Peyer's patch (tissue), 4 donors: ENCODE results near the gene FHL1. TPM values are rescaled to one million over a fixed set of nuclear protein-coding genes. Genes with fewer than 3 reads are reported as not detected.

Source experiments
- DNase-seq, 3 donors: peaks; one replicate each; pipeline ENCODE4 v3.0.0-alpha.2; 2017 to 2019
- H3K27ac ChIP-seq, 4 donors: fragments of 200-600 bp; sonication (generic); one replicate each; pipeline ENCODE4 v1.5.1; 2016 to 2019
- H3K27me3 ChIP-seq, 2 donors: fragments of 200-600 bp; sonication (generic); one replicate each; pipeline ENCODE4 v1.5.1; 2019
- H3K36me3 ChIP-seq, 3 donors: fragments of 200-600 bp; sonication (generic); one replicate each; pipeline ENCODE4 v1.5.1; 2016 to 2019
- H3K4me1 ChIP-seq, 4 donors: fragments of 200-600 bp; sonication (generic); one replicate each; pipeline ENCODE4 v1.5.1; 2016 to 2019
- H3K4me3 ChIP-seq, 4 donors: fragments of 200-600 bp; sonication (generic); 1 replicate in 3 of 4; 2 replicates in 1 of 4; pipeline ENCODE4 v1.5.1; 2016 to 2019; ENCODE audit warnings: mild to moderate bottlenecking in 1 of 4
- H3K9me3 ChIP-seq, 4 donors: fragments of 200-600 bp; sonication (generic); one replicate each; pipeline ENCODE4 v1.5.1; 2016 to 2019; ENCODE audit warnings: mild to moderate bottlenecking in 1 of 4
- POLR2A ChIP-seq, 2 donors: fragments of 450-650 bp; IDR thresholded peaks; one replicate each; pipeline ENCODE4 v1.5.1; 2017; ENCODE audit warnings: antibody characterized with exemption in 2 of 2, mild to moderate bottlenecking in 2 of 2, moderate library complexity in 2 of 2
- total RNA-seq, 4 donors: library from RNA; depleted of rRNA; stranded (reverse); fragments of >200 nt; gene quantifications; one replicate each; pipeline ENCODE4 v1.1.0, GENCODE V29; 2016
- TF ChIP-seq, protein P1 (sequence below), 6 experiments: fragments of 450-650 bp in 4 of 6; fragments of 200-600 bp in 2 of 6; sonication (generic) in 1 of 6; IDR thresholded peaks; one replicate each; pipeline ENCODE4 v1.5.1; 2017 to 2019; ENCODE audit warnings: antibody characterized with exemption in 6 of 6, mild to moderate bottlenecking in 3 of 6, moderate library complexity in 1 of 6

Gene FHL1
- total RNA-seq, 4 donors from 2014 or later, result 33.8 to 302 (median 120) TPM

DNA sequence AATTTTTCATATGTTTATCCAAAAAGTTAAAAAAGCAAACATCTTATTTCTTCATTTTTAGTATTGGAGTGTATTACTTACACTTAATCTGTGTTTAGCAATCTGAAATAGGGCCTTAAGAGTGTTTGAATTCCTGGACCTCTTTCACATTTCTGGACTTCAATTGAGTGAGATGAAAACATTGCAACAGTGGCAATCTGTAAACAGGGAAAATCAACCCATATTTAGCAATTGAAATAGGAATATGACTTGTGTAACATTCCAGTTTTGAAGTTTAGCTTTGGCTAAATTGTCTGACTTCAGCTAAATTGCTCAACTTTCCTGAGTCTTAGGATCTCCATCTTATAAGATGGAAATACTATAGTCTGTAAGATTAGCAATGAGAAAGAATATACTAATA, 34.6 kb upstream of the FHL1 start:
- no peak for DNase-seq
- Histone ChIP-seq H3K27me3 (no peaks in the 10 kb centered on the region), H3K4me3 (no peak overlapping the region), H3K27ac (peak overlapping the region in 1 of 4 donors; percentile 22), H3K36me3 (no peaks in the 10 kb centered on the region), H3K9me3 (no peaks in the 10 kb centered on the region), H3K4me1 (no peaks in the 10 kb centered on the region)
- TF ChIP-seq, protein P1, sequence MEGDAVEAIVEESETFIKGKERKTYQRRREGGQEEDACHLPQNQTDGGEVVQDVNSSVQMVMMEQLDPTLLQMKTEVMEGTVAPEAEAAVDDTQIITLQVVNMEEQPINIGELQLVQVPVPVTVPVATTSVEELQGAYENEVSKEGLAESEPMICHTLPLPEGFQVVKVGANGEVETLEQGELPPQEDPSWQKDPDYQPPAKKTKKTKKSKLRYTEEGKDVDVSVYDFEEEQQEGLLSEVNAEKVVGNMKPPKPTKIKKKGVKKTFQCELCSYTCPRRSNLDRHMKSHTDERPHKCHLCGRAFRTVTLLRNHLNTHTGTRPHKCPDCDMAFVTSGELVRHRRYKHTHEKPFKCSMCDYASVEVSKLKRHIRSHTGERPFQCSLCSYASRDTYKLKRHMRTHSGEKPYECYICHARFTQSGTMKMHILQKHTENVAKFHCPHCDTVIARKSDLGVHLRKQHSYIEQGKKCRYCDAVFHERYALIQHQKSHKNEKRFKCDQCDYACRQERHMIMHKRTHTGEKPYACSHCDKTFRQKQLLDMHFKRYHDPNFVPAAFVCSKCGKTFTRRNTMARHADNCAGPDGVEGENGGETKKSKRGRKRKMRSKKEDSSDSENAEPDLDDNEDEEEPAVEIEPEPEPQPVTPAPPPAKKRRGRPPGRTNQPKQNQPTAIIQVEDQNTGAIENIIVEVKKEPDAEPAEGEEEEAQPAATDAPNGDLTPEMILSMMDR (IDR thresholded peaks at IDR 0.05), result no peak
- TF ChIP-seq POLR2A (IDR thresholded peaks at IDR 0.05), result no peak

DNA sequence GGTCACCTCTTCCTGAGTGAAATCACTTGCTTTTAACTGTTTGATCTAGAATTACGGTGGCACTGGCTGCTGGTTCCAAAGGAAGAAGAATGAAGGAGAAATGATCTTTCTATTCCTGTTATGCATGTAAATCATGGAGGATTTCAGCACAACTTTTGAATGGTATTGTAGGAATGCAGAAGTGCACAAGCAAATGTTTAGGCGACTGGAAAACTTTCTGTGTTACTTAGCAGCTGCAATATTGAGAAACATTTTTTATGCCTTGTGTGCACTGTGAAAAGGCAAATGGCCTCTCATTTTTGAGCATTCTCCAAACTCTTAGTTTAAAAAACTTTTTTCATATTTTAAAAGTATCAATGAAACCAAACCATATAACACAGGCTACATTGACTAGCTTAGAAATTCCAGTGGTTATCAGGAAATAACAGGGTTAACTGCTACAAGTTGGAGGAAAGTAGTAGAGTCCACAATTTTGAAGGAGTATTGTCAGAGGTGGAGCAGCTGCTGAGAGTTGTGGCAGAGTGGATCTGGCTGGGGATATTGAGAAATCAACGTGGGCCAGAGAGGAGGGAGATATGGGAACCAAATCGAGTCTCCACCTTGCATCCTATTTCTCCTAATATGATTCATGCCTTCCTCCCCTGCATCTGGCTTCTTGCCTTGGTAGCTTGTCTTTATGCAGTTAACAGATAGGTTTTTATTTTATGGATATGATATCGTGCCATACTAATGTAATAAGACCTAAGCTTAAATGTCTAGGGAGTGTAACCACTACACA, 32.0 kb upstream of the FHL1 start:
- no peak for DNase-seq
- Histone ChIP-seq H3K9me3 (no peaks in the 10 kb centered on the region), H3K27me3 (no peaks in the 10 kb centered on the region), H3K36me3 (no peaks in the 10 kb centered on the region), H3K27ac (peak overlapping the region in 2 of 4 donors; percentile 46 to 58), H3K4me3 (no peak overlapping the region), H3K4me1 (no peaks in the 10 kb centered on the region)
- TF ChIP-seq POLR2A (IDR thresholded peaks at IDR 0.05), result no peak
- TF ChIP-seq, protein P1 (IDR thresholded peaks at IDR 0.05), result no peak

DNA sequence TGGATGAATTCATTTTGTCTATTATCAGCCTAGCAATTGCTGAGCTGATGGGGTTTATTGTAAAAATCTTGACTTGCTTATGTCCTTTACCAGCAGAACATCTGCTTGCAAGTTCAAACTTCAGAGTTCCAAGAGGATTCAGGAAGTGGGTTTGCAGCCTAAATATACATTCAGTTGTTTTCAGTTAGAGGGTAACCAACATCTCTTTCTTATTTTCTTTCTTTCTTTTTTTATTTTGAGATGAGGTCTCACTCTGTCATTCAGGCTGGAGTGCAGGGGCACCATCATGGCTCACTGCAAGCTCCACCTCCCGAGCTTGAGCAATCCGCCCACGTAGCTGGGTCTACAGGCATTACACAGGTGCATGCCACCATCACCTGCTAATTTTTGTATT, 31.4 kb upstream of the FHL1 start:
- Histone ChIP-seq H3K4me1 (no peaks in the 10 kb centered on the region), H3K4me3 (no peak overlapping the region), H3K27me3 (no peaks in the 10 kb centered on the region), H3K27ac (peak overlapping the region in 1 of 4 donors; percentile 58), H3K36me3 (no peaks in the 10 kb centered on the region), H3K9me3 (no peaks in the 10 kb centered on the region)
- no peak for DNase-seq
- TF ChIP-seq POLR2A (IDR thresholded peaks at IDR 0.05), result no peak
- TF ChIP-seq, protein P1 (IDR thresholded peaks at IDR 0.05), result no peak

DNA sequence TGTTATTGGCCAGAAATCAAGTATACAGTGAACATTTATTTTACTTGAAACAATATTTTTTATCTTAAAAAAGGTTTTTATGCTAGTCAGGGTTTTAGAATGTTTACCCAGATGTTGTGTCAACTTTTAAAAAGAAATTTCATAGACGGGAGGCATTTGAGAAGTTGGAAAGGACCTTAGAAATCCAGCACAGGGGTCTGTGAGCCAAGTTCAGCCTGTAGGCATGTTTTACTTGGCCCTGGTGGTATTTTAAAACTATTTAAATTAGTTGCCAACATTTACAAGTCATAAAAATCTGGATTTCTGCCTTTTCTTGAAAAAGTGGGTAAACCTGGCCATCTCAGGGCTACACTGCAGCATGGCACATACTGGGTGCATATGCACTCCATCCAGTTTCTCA, 25.5 kb upstream of the FHL1 start:
- no peak for DNase-seq
- no peaks in the 10 kb centered on the region for H3K27me3 ChIP-seq

DNA sequence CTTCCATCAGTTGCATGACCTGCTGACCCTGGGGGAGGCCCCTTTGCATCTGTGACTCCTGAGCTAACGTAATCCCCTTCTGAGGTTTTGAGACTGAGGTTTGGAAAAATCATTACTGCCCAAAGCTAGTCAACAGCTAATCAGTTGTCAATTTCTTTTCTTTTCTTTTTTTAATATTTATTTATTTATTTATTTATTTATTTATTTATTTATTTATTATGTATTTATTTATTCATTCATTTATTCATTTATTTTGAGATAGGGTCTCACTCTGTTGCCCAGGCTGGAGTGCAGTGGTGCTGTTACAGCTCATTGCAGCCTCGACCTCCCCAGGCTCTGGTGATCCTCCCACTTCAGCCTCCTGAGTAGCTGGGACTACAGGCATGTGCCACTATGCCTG, 25.1 kb upstream of the FHL1 start:
- Histone ChIP-seq H3K4me3 (no peak overlapping the region), H3K27ac (no peak overlapping the region), H3K27me3 (no peaks in the 10 kb centered on the region), H3K36me3 (no peaks in the 10 kb centered on the region), H3K4me1 (no peaks in the 10 kb centered on the region), H3K9me3 (no peaks in the 10 kb centered on the region)
- no peak for DNase-seq
- TF ChIP-seq POLR2A (IDR thresholded peaks at IDR 0.05), result no peak
- TF ChIP-seq, protein P1 (IDR thresholded peaks at IDR 0.05), result no peak

More for the DNA sequence above, 25.5 kb upstream of the FHL1 start:
- Histone ChIP-seq H3K4me1 (no peaks in the 10 kb centered on the region), H3K36me3 (no peaks in the 10 kb centered on the region), H3K27ac (no peak overlapping the region), H3K9me3 (no peaks in the 10 kb centered on the region), H3K4me3 (no peak overlapping the region)
- TF ChIP-seq, protein P1 (IDR thresholded peaks at IDR 0.05), result no peak
- no peak for TF ChIP-seq POLR2A (IDR thresholded peaks at IDR 0.05)
